ENCODE results near the gene DEUP1. TPM values are rescaled to one million over a fixed set of nuclear protein-coding genes. Genes with fewer than 3 reads are reported as not detected.

The DEUP1 gene
- total RNA-seq, 1 donor from 2014 or later: 0.68 TPM

DNA sequence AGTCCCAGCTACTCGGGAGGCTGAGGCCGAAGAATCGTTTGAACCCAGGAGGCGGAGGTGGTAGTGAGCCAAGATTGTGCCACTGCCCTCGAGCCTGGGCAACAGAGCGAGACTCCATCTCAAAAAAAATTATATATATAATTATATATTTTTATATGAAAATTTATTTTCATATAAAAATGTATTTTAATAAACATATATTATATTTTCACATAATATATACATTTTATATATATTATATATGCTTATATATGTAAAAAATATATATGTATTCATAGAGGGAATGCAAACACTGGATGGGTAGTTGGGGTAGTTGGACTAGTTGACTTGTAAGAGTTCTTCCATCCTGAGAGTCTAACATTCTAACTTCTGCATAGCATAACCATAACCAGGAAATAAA lies 20.3 kb downstream of the DEUP1 start:
- intact Hi-C loops (cut with DNase I): no loop called here
- ATAC-seq (no peak), DNase-seq (no peak)
- no peaks in the 10 kb centered on the region for H3K36me3 ChIP-seq
- no peaks in the 10 kb centered on the region for H3K9me3 ChIP-seq
- H3K4me1 ChIP-seq: no peaks in the 10 kb centered on the region
- no peaks in the 10 kb centered on the region for H3K27me3 ChIP-seq (ENCODE audit: low read depth)
- H3K4me3 ChIP-seq: no peak overlapping the region
- TF ChIP-seq, protein P1, sequence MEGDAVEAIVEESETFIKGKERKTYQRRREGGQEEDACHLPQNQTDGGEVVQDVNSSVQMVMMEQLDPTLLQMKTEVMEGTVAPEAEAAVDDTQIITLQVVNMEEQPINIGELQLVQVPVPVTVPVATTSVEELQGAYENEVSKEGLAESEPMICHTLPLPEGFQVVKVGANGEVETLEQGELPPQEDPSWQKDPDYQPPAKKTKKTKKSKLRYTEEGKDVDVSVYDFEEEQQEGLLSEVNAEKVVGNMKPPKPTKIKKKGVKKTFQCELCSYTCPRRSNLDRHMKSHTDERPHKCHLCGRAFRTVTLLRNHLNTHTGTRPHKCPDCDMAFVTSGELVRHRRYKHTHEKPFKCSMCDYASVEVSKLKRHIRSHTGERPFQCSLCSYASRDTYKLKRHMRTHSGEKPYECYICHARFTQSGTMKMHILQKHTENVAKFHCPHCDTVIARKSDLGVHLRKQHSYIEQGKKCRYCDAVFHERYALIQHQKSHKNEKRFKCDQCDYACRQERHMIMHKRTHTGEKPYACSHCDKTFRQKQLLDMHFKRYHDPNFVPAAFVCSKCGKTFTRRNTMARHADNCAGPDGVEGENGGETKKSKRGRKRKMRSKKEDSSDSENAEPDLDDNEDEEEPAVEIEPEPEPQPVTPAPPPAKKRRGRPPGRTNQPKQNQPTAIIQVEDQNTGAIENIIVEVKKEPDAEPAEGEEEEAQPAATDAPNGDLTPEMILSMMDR (IDR thresholded peaks at IDR 0.05): no peak
- no peak overlapping the region for H3K27ac ChIP-seq

DNA sequence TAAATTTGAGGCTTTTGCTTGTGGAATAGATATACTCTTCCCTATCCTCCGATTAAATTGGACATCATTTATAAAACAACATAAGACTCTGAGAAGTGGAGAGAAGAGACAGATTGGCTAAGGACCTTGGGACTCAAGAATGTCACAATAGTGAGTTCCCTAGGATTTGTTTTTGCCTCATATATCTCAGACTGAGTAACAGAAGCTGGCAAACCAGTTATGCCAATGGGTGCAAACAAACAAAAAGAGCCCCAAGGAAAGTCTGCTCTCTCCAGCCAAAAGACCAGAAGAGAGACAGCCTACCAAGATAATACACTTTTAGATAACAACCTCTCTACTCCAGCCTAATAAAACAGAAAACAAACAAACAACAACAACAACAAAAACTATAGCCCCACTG lies 28.9 kb downstream of the DEUP1 start:
- ATAC-seq (no peak), DNase-seq (no peak)
- Histone ChIP-seq H3K27ac (no peak overlapping the region), H3K27me3 (ENCODE audit: low read depth) (no peaks in the 10 kb centered on the region), H3K4me3 (no peak overlapping the region), H3K9me3 (peaks cover 11% of the 10 kb centered on the region), H3K4me1 (no peaks in the 10 kb centered on the region), H3K36me3 (no peaks in the 10 kb centered on the region)
- intact Hi-C loops (cut with DNase I): no loop called here
- TF ChIP-seq, protein P1 (IDR thresholded peaks at IDR 0.05): no peak

DNA sequence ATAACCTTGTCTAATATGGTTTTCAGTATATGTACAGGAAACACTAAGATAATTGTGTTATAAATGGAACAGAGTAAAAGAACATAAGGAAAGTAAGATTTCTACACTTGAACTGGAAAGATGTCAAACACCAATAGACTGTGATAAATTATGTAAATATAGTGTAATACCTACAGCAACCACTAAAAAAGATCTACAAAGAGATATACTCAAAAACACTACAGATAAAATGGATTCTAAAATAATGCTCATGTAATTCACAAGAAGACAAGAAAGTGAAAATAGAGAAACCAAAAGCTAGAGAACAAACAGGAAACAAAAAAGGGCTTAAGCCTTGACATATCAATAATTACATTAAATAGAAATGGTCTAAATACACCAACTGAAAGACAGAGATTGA lies 30.9 kb downstream of the DEUP1 start:
- H3K4me1 ChIP-seq: no peaks in the 10 kb centered on the region
- no peak for ATAC-seq

DNA sequence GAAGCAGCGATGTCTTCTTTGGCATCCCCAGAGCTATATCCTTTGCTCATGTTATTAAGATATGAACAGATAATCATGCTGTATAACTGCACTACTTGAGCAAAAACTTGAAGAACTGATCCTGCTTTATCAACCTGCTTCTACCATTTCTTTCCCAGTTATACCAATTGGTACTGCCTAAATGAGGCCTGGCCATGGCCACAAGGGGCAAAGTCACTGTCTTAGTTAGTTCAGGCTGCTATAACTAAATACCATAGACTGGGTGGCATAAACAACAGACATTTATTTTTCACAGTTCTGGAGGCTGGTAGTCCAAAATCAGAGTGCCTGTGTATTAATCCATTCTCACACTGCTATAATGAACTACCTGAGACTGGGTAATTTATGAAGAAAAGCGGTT lies 37.5 kb downstream of the DEUP1 start:
- TF ChIP-seq, protein P1 (IDR thresholded peaks at IDR 0.05): no peak
- ATAC-seq: no peak
- intact Hi-C loops (cut with DNase I): no loop called here

More for the DNA sequence above, 30.9 kb downstream of the DEUP1 start:
- Histone ChIP-seq H3K27ac (no peak overlapping the region), H3K9me3 (peaks cover 11% of the 10 kb centered on the region), H3K27me3 (ENCODE audit: low read depth) (no peaks in the 10 kb centered on the region), H3K4me3 (no peak overlapping the region), H3K36me3 (no peaks in the 10 kb centered on the region)
- intact Hi-C loops (cut with DNase I): no loop called here
- TF ChIP-seq, protein P1 (IDR thresholded peaks at IDR 0.05): no peak
- DNase-seq: no peak

DNA sequence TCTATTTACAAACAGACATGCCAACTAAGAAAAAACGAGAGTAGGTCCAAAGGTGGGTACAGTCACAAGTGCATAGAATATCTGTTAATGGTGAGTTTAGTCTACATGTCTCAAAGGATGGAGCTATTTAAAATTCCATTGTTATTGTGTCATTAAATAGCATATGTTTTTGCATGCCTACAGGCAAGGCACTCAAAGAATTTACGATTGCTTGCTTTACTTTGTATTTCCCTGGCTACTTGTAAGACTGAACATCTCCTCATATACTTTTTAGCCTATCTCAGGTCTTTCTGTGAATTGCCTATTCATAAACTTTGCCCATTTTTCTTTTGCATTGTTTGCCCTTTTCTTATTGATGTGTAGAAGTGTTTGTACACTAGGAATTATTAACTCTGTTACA lies 39.7 kb downstream of the DEUP1 start:
- DNase-seq (no peak), ATAC-seq (no peak)
- Histone ChIP-seq H3K36me3 (no peaks in the 10 kb centered on the region), H3K9me3 (no peaks in the 10 kb centered on the region), H3K27ac (no peak overlapping the region), H3K4me1 (no peaks in the 10 kb centered on the region), H3K27me3 (ENCODE audit: low read depth) (no peaks in the 10 kb centered on the region), H3K4me3 (no peak overlapping the region)
- intact Hi-C loops (cut with DNase I): no loop called here
- TF ChIP-seq, protein P1 (IDR thresholded peaks at IDR 0.05): no peak

More for the DNA sequence above, 37.5 kb downstream of the DEUP1 start:
- Histone ChIP-seq H3K27me3 (ENCODE audit: low read depth) (no peaks in the 10 kb centered on the region), H3K27ac (no peak overlapping the region), H3K9me3 (no peaks in the 10 kb centered on the region), H3K4me1 (no peaks in the 10 kb centered on the region), H3K36me3 (no peaks in the 10 kb centered on the region), H3K4me3 (no peak overlapping the region)
- DNase-seq: no peak

DNA sequence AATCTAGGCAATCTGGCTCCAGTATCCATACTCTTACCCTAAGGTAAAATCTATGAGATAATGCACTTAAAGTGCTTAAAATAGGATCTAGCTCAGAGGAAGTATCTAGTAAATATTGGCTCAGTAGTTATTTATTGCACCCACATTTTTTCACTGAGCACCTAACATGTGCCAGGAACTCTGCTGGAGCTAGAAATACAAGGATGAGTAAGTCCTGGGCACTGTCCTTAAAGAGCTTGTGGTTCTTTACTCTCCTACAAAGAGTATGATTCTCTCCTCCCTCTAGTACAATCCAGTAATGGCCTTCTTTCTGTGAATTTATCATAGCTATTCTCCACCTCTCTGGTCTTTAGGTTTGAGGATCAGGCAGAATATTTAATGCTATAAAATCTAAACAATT lies 59.2 kb downstream of the DEUP1 start:
- DNase-seq (no peak), ATAC-seq (no peak)
- Histone ChIP-seq H3K4me3 (no peak overlapping the region), H3K9me3 (no peaks in the 10 kb centered on the region), H3K27ac (no peak overlapping the region), H3K27me3 (ENCODE audit: low read depth) (no peaks in the 10 kb centered on the region), H3K36me3 (no peaks in the 10 kb centered on the region), H3K4me1 (no peaks in the 10 kb centered on the region)
- intact Hi-C loops (cut with DNase I): no loop called here
- TF ChIP-seq, protein P1 (IDR thresholded peaks at IDR 0.05): no peak

Measured in lower lobe of right lung (tissue), 2 donors.